HepG2 (cell line): ENCODE results near the gene NT5M. TPM values are rescaled to one million over a fixed set of nuclear protein-coding genes. Genes with fewer than 3 reads are reported as not detected.

Experiments
- ATAC-seq: fragments of 200-7000 bp; cut with Tn5 transposase; 3 replicates; pipeline ENCODE4 v1.9.1; 2020; ENCODE audit warnings: mild to moderate bottlenecking, moderate library complexity
- BruUV-seq: library from RNA; stranded (reverse); fragments of 400-500 nt; replicated peaks from 2 replicates; lab custom pipeline; 2021; lab: Mats Ljungman, UMichigan
- CTCF ChIA-PET: fragments of 300-600 bp; formaldehyde crosslinking; extraction: SDS; loops from one replicate; lab custom pipeline; 2021; ENCODE audit warnings: low total read pairs, inconsistent platforms, low intra/inter-chr PET ratio; lab: Yijun Ruan, JAX
- POLR2A ChIA-PET: fragments of 350-600 bp; sonication (Branson Sonifier 250); formaldehyde crosslinking; loops from one replicate; lab custom pipeline; 2020; ENCODE audit warnings: antibody characterized with exemption, inconsistent platforms; lab: Yijun Ruan, JAX
- DNase-seq: peaks from one replicate; pipeline ENCODE4 v3.0.0-alpha.2; 2015; ENCODE audit warnings: low spot score
- FAIRE-seq: peaks from 3 replicates; lab custom pipeline; 2011; peaks lifted over from hg19 to GRCh38; lab: Jason Lieb, UNC
- H2AFZ ChIP-seq: one replicate; pipeline ENCODE4 v1.6.1; 2011; ENCODE audit warnings: low read length, inconsistent platforms
- H3K27ac ChIP-seq: fragments of 300-600 bp; 3 replicates; pipeline ENCODE4 v1.8.0; 2011; ENCODE audit warnings: mixed run types, mild to moderate bottlenecking, mixed read lengths, low read length, inconsistent platforms; ENCODE audit not compliant: insufficient read depth; ENCODE audit errors: extremely low read length
- H3K27me3 ChIP-seq, 2 experiments: fragments of 200-600 bp in 1 of 2; 2 replicates in 1 of 2; 3 replicates in 1 of 2; pipeline versions ENCODE4 v1.6.0 to v1.8.0; 2011; ENCODE audit warnings: low read length in 2 of 2, mild to moderate bottlenecking in 2 of 2, moderate library complexity in 2 of 2, inconsistent platforms in 1 of 2; ENCODE audit not compliant: insufficient read depth in 2 of 2, control insufficient read depth in 1 of 2
- H3K36me3 ChIP-seq, 2 experiments: fragments of 200-600 bp in 1 of 2; replicated peaks in 1 of 2; 2 replicates in 1 of 2; 3 replicates in 1 of 2; pipeline versions ENCODE4 v1.5.1 to v1.8.0; 2011; ENCODE audit warnings: low read length in 2 of 2, inconsistent platforms in 1 of 2; ENCODE audit not compliant: insufficient read depth in 2 of 2, control insufficient read depth in 1 of 2
- H3K4me1 ChIP-seq: 2 replicates; pipeline ENCODE4 v1.5.1; 2012; ENCODE audit warnings: low read length, inconsistent platforms; ENCODE audit not compliant: insufficient read depth
- H3K4me2 ChIP-seq: 2 replicates; pipeline ENCODE4 v1.6.0; 2011; ENCODE audit warnings: low read depth, low read length, inconsistent platforms
- H3K4me3 ChIP-seq, 3 experiments: fragments of 200-600 bp in 1 of 3; sonication (generic), shearing (Covaris generic) in 1 of 3; replicated peaks in 1 of 3; 2 replicates each; pipeline ENCODE4 v1.5.1; 2011 to 2016; ENCODE audit warnings: low read length in 3 of 3, inconsistent platforms in 2 of 3, low read depth in 2 of 3, mild to moderate bottlenecking in 2 of 3, control low read depth in 1 of 3, mixed read lengths in 1 of 3; ENCODE audit not compliant: insufficient read depth in 1 of 3
- H3K79me2 ChIP-seq: one replicate; pipeline ENCODE4 v1.6.1; 2011; ENCODE audit warnings: low read length, inconsistent platforms; ENCODE audit not compliant: insufficient read depth
- H3K9ac ChIP-seq: 2 replicates; pipeline ENCODE4 v1.6.0; 2011; ENCODE audit warnings: mild to moderate bottlenecking, low read depth, low read length, inconsistent platforms; ENCODE audit not compliant: insufficient read depth
- H3K9me3 ChIP-seq: 2 replicates; pipeline ENCODE4 v1.5.1; 2012; ENCODE audit warnings: mild to moderate bottlenecking, low read length
- H4K20me1 ChIP-seq: 2 replicates; pipeline ENCODE4 v1.6.0; 2011; ENCODE audit warnings: inconsistent platforms, mild to moderate bottlenecking, low read length, moderate library complexity; ENCODE audit not compliant: insufficient read depth
- ETV6 ChIP-seq: sonication (generic); formaldehyde crosslinking; conservative IDR thresholded peaks from 2 replicates; pipeline ENCODE4 v1.4.0; 2020; ENCODE audit warnings: missing genetic modification reagents
- FOXA3 ChIP-seq: IDR thresholded peaks from 2 replicates; pipeline ENCODE4 v1.6.1; 2016; ENCODE audit warnings: missing genetic modification reagents, missing compliant biosample characterization
- MEIS1 ChIP-seq: sonication (generic); formaldehyde crosslinking; IDR thresholded peaks from 2 replicates; pipeline ENCODE4 v1.9.0; 2021; ENCODE audit warnings: mild to moderate bottlenecking, missing genetic modification reagents, moderate library complexity, borderline replicate concordance
- PLRG1 ChIP-seq: fragments of 450-650 bp; conservative IDR thresholded peaks from 2 replicates; pipeline ENCODE4 v1.6.1; 2016
- SALL1 ChIP-seq: sonication (generic); formaldehyde crosslinking; IDR thresholded peaks from 2 replicates; pipeline ENCODE4 v1.8.0; 2022; ENCODE audit warnings: mild to moderate bottlenecking, missing genetic modification reagents
- YY1 ChIP-seq: IDR thresholded peaks from 2 replicates; pipeline ENCODE4 v1.6.1; 2011; ENCODE audit warnings: low read length, low read depth, moderate library complexity, mild to moderate bottlenecking; ENCODE audit not compliant: insufficient read depth, insufficient replicate concordance
- ZFP36L1 ChIP-seq: sonication (generic); formaldehyde crosslinking; IDR thresholded peaks from 2 replicates; pipeline ENCODE4 v1.8.0; 2022; ENCODE audit warnings: mild to moderate bottlenecking, missing genetic modification reagents, moderate library complexity
- ZKSCAN8 ChIP-seq: IDR thresholded peaks from 2 replicates; pipeline ENCODE4 v1.6.1; 2016; ENCODE audit warnings: borderline replicate concordance, missing genetic modification reagents, missing compliant biosample characterization
- ZNF207 ChIP-seq: fragments of 450-650 bp; IDR thresholded peaks from 2 replicates; pipeline ENCODE4 v1.6.1; 2016; ENCODE audit warnings: antibody characterized with exemption, borderline replicate concordance
- ZNF331 ChIP-seq: sonication (generic); formaldehyde crosslinking; IDR thresholded peaks from 2 replicates; pipeline ENCODE4 v1.4.0; 2020; ENCODE audit warnings: missing genetic modification reagents
- WGBS: methylation state at CpG from one replicate; pipeline ENCODE4 v1.1.6; 2017; ENCODE audit warnings: low lambda C conversion rate; 5-methylcytosine and 5-hydroxymethylcytosine counted together
- in situ Hi-C: cut with HindIII; loops from 2 replicates; pipeline ENCODE4 v1.10.0; 2017; ENCODE audit warnings: low pct_unique_long_range_greater_than_20kb; ENCODE audit not compliant: extremely low pct_ligation_motif_present
- intact Hi-C: fragments of 100-400 bp; cut with micrococcal nuclease; formaldehyde crosslinking; loops from one replicate; pipeline ENCODE4 v1.10.0; 2022; ENCODE audit not compliant: unreplicated experiment
- polyA plus RNA-seq, 8 experiments: library from polyadenylated mRNA; depleted of rRNA in 3 of 8; stranded (reverse) in 7 of 8; unstranded in 1 of 8; fragments of >200 nt; fragmentation: Illumina TruSeq in 4 of 8; extraction: Trizol in 4 of 8; gene quantifications; 2 replicates each; pipeline versions ENCODE4 v1.2.1 to v1.2.3, GENCODE V29; 2011 to 2016; ENCODE audit warnings: low read depth in 4 of 8, missing spikeins in 1 of 8, mixed read lengths in 1 of 8; ENCODE audit not compliant: insufficient read depth in 1 of 8
- total RNA-seq, 5 experiments: library from RNA; depleted of rRNA; stranded (reverse); fragments of >200 nt; fragmentation: Illumina TruSeq; extraction: Trizol; gene quantifications; 2 replicates each; pipeline ENCODE4 v1.2.3, GENCODE V29; 2016; ENCODE audit warnings: low read depth in 1 of 5
- TF ChIP-seq, protein P1 (sequence below): IDR thresholded peaks from 2 replicates; pipeline ENCODE4 v1.6.1; 2016; ENCODE audit warnings: mild to moderate bottlenecking

The NT5M gene
- total and polyA plus RNA-seq, 2 of the 13 experiments (the other 11 are each of a cell fraction or from before 2014, with no cell fraction given): 0.55 to 0.78 TPM

DNA sequence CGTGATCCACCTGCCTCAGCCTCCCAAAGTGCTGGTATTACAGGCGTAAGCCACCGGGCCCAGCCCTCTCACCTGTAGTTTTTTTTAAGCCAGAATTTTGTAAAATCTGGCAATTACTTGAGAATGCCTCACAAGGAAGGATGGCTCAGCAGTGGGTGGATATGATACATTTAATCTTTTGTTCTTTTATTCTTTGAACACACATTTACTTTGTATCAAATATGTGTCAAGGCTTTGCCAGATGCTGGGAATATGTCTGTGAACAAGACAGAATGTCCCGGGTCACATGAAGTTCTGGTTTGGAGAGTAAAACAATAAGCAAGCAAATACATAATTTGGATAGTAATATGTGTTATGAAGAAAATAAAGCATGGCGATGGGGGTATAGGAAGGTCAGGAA, 17.2 kb upstream of the NT5M start:
- no TSS peak for BruUV-seq
- H3K9me3 ChIP-seq: no peaks in the 10 kb centered on the region
- in situ Hi-C loops (no loop called here), intact Hi-C loops (no loop called here)
- POLR2A ChIA-PET: no interaction called here
- peak overlapping the region; percentile 1 for H2AFZ ChIP-seq
- H3K4me3 ChIP-seq: no peak overlapping the region
- H3K79me2 ChIP-seq: no peaks in the 10 kb centered on the region
- FAIRE-seq: no peak
- H3K4me1 ChIP-seq: peaks cover 28% of the 10 kb centered on the region
- H3K4me2 ChIP-seq: no peak overlapping the region
- TF ChIP-seq PLRG1 (no peak), SALL1 (CRISPR knock-in tag) (no peak), FOXA3 (CRISPR knock-in tag) (no peak), MEIS1 (CRISPR knock-in tag) (no peak), ZNF207 (no peak), ZNF331 (CRISPR knock-in tag) (no peak), ZFP36L1 (CRISPR knock-in tag) (no peak), ETV6 (CRISPR knock-in tag) (no peak), YY1 (no peak), ZKSCAN8 (CRISPR knock-in tag) (no peak)
- TF ChIP-seq, protein P1, sequence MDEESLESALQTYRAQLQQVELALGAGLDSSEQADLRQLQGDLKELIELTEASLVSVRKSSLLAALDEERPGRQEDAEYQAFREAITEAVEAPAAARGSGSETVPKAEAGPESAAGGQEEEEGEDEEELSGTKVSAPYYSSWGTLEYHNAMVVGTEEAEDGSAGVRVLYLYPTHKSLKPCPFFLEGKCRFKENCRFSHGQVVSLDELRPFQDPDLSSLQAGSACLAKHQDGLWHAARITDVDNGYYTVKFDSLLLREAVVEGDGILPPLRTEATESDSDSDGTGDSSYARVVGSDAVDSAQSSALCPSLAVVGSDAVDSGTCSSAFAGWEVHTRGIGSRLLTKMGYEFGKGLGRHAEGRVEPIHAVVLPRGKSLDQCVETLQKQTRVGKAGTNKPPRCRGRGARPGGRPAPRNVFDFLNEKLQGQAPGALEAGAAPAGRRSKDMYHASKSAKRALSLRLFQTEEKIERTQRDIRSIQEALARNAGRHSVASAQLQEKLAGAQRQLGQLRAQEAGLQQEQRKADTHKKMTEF (CRISPR knock-in tag): no peak
- no peaks in the 10 kb centered on the region for H3K36me3 ChIP-seq
- no peak for ATAC-seq
- H4K20me1 ChIP-seq: no peaks in the 10 kb centered on the region
- CTCF ChIA-PET: no interaction called here
- no peak overlapping the region for H3K9ac ChIP-seq
- 72% methylated on average over 5 of the region's 5 CpGs for WGBS
- no peaks in the 10 kb centered on the region; a peak in 1 of 5 replicates for H3K27me3 ChIP-seq
- no peak for DNase-seq
- H3K27ac ChIP-seq: no peak overlapping the region
